HG02970 (cell line): ENCODE data around the gene NTHL1.

Experiments used
- ATAC-seq: cut with Tn5 transposase; IDR thresholded peaks from one replicate; pipeline ENCODE4 v1.9.1; 2021; ENCODE audit warnings: mild to moderate bottlenecking, moderate library complexity, moderate number of reproducible peaks; ENCODE audit not compliant: unreplicated experiment, low FRiP score

NTHL1 gene

DNA sequence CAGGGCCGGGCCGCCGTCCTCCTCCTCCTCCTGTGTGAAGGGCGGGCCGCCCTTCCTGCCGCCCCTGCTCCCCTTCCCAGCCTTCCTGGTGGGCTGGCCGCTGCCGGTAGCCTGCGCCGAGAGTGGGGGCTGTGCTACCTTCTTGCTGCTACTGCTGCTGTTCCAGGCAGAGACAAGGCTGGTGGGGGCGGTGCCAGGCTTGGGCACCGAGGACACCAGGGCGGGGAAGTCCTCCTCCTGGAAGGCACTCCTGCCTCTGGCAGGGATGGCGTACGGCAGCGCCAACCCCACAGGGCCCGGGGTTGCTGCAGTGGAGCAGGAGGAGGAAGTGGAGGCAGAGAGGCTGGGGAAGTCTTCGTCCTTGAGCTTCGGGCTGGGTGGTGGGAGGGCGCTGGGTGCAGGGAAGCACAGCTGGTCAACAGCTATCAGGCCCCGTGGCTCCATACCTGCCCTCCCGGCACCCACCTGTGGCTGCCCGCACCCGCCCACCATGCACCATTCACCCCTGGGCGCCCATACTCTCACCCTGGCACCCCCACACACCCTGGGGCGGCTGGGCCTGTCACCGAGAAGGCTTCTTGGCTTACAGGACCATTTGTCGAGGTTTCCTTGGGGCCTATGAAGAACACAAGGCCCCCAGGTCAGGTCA lies 47.6 kb downstream of the NTHL1 start:
- no peak for ATAC-seq

DNA sequence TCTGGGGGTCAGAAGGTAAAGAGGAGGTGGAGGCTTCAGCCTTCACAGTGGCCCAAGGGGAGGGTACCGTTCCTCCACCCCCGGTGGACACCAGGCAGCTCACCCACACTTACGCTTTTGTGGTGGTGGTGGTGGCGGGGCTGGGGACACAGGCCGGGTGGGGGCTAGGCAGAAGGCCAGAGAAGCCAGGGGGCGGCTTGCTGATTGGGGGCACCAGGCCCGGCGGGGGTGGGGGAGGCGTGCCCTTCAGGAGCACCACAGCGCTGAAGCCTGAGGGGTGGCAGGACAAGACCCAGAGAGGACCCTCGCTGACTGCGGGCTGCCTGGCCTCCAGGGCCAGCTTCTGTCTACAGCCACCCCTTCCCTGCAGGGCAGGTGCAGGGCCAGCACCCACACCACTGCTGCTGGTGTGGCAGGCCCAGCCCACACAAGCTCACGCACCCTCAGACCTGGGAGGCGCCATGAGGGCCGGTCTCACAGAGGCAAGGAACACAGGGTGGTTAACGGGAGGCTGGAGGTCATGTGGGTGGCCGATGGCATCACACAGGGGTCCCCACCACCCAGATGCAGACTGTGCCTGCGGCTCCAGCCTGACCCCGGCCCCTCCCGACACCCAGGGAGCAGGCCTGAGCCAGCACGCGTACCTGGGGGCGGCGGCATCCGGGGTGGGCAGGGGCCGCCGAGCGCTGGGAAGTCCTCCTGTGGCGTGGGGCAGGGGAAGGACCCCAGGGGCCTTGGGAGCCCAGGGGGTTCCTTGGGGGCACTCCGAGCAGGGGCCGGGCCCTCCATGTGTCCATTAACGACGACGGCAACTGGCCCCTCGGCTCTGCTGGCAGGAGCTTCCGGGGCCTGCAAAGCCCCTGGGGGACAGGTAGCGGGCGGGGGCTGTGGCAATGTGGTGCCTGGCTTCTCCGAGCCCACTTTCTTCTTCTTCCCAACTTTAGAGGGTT lies 48.5 kb downstream of the NTHL1 start:
- ATAC-seq: no peak

DNA sequence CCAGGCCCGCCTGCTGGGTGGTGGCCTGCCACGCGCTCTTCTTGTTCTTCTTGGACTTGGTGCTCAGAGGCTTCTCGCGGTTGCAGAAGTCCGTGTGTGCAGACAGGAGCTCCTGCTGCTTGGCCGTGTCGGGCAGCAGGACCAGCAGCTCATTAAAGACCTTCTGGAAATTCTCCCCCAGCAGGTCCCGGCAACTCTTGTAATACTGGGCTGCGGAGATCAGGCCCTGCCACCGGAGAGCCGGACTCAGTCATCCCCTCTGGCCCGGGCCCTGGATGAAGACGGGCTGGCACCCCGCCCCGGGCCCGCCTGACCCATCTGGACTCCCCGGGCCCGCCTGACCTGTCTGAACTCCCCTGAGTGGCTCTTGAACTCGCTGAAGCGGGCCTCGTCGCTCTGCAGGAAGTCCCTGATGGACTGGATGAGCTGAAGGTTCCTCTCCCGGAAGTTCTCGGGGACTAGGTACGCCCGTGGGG lies 49.2 kb downstream of the NTHL1 start:
- ATAC-seq: no peak

DNA sequence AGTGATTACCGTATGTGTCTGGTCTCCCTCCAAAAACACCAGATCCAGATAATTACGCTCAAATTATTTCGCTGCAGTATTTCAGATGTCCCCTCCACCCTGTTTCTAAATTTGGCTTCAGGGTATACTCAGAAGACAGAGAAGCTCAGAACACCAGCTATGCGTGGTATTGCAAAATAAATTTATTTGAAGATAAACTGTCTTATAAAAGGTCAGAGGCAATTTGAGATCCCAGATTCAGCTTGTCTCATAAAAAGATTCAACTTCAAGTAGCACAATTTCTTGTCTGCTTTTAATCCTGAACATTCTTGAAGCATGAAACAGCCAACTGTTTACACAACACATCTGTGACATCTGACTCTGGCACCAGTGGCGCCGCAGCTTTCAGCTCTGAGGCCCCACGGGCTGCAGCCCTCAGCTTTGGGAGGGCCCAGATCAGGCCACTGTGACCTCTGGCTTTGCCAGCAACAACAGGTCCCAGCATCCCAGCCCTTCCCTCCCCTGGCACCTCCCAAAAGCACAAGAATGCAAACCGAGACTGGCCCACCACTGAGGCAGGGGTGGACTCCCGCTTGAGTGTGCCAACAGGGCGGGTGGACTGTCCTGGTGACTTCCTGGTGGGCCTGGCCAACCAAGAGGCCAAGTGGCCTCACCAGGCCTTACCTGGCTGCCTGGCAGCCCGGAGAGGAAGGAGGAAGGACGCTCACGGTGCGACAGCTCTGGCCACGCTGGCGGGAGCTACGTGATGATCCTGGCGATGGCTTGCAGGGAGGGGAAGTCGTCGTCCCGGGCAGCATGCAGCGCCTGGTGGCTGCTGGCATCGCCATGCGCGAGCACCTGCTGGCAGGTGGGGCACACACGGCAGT lies 49.9 kb downstream of the NTHL1 start:
- no peak for ATAC-seq

DNA sequence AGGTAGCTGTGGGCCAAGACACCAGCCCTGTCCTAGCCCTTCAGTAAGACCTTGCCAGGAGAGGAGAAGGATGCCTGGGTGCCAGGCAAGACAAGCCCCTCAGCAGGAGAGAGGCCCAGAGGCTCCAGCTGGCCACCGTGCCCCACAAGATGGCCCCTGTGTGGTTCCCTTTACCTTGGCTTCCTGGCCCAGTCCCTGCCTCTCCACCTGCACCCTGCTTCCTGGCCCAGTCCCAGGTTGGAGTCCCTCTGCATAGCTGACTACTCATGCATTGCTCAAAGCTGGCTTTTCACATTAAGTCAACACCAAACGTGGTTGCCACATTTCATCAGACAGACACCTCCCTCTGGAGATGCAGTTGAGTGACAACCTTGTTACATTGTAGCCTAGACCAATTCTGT lies 53.9 kb downstream of the NTHL1 start:
- ATAC-seq: no peak

DNA sequence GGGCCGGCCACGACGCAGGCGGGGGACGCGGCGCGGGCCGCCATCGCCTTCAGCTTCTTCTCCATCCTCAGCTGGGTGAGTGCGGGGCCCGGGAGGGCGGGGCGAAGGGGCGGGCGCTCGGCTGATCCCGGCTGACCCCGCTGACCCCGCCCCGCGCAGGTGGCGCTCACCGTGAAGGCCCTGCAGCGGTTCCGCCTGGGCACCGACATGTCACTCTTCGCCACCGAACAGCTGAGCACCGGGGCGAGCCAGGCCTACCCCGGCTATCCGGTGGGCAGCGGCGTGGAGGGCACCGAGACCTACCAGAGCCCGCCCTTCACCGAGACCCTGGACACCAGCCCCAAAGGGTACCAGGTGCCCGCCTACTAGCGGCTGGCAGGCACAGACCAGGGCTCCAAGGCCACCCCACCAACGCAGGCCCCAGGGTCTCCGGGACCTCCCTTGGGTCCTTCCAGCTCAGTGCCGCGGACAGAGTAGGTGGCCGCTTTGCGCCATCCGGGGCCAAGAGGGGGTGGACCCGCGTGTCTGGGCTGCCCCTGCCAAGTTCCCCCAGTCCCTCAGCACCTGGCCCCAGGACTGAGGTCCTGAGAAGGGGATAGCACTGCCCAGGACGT lies 54.8 kb downstream of the NTHL1 start:
- no peak for ATAC-seq

DNA sequence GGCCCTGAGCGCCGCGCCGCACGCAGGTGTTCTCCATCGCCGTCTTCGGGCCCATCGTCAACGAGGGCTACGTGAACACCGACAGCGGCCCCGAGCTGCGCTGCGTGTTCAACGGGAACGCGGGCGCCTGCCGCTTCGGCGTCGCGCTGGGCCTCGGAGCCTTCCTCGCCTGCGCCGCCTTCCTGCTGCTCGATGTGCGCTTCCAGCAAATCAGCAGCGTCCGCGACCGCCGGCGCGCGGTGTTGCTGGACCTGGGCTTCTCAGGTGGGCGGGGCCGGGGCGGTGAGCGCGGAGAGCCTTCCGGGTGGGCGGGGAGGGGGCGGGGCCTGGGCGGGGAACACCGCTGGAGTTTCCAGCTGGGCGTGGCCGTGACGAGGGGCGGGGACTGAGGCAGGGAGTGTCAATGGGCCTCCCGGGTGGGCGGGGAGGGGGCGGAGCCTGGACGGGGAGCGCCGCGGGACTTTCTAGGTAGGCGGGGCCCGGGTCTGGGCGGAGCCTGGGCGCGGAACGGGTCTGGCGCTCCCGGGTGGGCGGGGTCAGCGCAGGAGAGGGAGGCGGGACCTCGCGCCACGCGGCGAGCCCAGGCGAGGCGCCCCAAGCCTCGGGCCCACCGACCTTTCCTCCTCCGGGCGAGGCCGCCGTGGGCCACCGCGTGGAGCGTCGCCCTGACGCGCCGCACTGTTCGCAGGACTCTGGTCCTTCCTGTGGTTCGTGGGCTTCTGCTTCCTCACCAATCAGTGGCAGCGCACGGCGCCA lies 55.5 kb downstream of the NTHL1 start:
- ATAC-seq: peak; percentile 59

DNA sequence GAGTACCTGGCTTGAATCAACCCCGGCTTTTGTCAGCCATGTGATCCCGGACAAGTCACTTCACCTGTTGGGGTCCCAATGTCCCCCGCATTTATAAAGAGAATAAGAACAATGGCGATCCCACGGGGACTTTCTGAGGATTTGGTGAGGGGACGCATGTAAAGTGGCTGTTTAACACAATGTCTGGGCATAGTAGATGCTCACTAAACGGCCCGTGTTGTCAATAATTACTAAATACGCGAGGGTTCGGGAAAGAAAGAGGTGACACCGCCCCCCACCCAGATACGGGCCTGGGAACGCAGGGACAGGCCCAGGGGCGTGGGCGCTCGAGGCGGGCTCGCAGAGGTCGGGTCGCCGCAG lies 56.1 kb downstream of the NTHL1 start:
- no peak for ATAC-seq

DNA sequence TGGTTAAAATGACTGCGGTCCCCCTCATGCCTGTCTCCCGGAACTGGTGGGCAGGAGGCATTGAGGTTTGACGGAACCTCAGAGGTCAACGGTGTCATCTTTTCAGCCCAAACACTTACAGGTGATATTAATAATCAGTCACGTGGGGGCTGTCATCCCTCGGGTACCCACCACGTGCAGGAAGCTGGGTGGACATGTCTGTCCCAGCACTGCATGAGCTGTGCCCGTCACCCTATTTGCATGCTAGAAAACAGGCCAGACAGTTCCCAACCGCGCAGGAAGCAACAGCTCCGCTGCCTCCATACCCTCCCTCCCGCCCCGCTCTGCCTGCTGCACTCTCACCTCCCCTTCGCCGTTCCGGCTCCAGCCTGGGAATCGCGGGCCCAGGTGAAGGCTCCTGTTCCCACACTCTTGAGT lies 56.5 kb downstream of the NTHL1 start:
- peak; percentile 24 for ATAC-seq

DNA sequence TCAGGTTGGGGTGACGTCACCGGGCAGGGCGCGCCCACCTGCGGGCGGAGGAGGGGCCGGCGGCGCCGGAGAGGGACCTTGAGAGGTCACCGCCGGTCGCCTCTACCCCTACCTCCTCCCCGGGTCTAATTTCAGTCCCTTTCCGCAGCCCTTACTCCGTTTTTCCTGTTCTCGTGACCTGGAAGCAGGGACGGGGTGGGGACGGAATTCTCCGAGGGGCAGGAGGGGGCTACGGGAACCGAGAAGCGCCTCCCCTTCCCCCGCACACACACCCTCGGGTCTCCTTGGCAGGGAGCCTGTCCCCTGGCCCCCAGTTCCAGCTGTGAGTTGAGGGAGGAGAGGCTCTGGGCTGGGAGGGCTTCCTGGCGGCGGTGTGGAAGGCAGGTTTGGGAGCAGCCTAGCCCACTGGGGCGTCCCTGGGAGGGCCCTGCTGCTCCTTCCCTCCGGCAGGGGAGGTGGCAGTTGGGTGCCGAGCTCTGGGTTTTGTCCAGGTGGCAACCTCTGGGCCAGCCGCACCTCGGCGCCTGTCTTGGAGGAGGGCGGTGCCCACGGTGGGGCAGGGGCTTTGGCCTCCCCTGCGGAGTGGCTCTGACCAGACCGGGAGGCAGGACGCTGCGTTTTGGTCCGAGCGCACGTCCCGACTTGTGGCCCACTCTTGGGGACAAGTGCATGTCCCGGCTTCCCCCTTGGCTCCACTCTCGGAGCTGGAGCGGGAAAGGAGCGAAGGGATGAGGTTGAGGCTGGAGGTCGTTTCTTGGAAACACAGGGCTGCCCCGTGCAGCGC lies 57.1 kb downstream of the NTHL1 start:
- no peak for ATAC-seq

DNA sequence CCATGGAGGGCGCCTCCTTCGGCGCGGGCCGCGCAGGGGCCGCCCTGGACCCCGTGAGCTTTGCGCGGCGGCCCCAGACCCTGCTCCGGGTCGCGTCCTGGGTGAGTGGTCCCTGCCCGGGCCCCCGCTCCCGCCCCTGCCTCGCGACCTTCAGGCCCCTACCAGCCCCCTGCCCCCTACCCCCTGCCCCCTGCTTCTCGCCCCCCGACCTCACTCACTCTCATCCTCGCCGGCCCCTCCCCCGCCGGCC lies 57.6 kb downstream of the NTHL1 start:
- ATAC-seq: no peak
